Activated CD8-positive, alpha-beta memory T cell treated with anti-CD3 and anti-CD28 coated beads for 4 hours (primary cell): ENCODE results near the gene ARFIP2.
"Not testable (repeated sequence)": the region's sequence is repeated elsewhere in the genome, so short reads cannot be mapped to it uniquely, and the experiment has no call there.

Experiments
- DNase-seq, 2 donors: peaks; one replicate each; pipeline ENCODE4 v3.0.0-alpha.2; 2020; ENCODE audit warnings: low read depth in 2 of 2

The ARFIP2 gene, protein sequence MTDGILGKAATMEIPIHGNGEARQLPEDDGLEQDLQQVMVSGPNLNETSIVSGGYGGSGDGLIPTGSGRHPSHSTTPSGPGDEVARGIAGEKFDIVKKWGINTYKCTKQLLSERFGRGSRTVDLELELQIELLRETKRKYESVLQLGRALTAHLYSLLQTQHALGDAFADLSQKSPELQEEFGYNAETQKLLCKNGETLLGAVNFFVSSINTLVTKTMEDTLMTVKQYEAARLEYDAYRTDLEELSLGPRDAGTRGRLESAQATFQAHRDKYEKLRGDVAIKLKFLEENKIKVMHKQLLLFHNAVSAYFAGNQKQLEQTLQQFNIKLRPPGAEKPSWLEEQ

DNA sequence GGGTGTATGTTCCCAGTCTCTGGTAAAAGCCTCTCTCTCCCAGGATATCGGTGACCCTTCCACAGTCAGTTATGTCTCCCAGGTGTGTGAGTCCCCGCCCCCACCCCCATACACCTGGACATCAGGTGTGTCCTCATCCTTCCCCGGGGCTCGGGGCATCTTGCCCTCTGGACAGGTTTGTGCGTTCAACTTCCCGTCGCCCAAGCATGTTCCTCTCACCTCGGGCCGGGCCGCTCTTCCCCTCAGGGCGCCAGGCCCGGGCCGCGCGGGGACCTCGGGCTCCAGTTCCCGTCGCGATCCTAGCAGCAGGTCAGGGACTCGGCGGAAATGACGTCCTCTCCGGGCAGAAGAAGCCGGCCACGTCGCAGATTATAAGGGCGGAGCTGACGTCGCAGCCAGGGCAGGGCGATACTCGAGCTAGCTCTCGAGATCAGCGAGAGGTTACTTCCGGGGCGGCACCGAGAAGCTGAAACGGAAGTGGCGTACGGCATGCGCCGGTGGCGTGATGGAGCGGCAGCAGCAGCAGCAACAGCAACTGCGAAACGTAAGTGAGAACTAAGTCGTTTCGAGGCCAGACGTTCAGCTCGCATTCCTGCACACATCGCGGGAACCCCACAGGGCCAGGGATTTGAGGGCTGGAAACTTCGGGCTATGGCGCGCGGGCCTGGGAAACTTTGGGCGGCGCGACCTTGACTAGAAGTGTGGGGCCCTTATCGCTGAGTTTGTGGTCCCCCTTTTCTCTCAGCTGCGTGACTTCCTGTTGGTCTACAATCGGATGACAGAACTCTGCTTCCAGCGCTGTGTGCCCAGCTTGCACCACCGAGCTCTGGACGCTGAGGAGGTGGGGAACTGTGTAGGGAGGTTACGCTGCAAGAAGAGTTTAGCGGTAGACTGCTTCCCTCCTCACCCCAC is at the start of gene ARFIP2, which contains the start of gene TIMM10B:
Gene ARFIP2 (minus strand): TSS at position 320 of the 912 bp plus-strand sequence. CDS start 910 bp downstream, outside the sequence.
Gene TIMM10B (plus strand): TSS at position 490 of the 912 bp plus-strand sequence. CDS start 16 bp downstream, at position 506.
- peak; percentile 93 to 96 for DNase-seq

DNA sequence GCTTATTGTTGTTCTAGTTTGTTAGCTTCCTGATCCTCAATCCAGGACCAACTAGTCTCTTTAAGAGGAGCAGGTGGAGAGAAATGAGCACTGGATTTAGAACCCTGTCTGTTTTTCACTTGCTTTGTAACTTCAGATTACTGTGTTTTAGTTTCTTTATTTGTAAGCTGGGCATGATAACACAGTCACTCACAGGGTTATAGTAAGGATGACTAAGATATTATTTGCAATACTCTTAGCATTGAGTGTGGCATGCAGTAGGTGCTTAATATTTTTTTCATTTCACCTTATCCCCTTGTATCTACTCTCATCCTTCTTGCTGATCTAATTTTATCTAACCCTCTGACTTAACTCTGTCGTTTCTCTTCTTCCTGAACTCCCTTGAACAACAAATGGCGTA is 49.7 kb upstream of the ARFIP2 start:
- DNase-seq, result no peak

DNA sequence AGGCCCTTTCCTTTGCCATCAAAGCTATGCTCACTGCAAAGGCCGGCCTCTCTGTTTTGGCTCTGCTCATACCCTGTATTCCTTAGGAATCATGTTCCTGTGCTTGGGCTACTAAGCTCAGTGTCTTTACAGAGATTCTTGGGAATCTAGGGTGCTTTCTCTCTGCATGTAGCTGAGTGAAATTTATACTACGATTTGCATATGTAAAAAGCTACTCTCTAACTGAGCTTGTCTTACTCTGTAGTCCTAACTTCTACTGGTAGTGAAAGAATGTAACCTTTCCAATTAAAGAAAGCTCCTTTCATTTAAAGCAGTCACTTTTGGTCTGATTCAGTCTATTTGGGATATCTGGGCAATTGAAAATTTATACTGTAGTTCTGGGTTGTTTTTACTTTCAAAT is 48.1 kb upstream of the ARFIP2 start:
- no peak for DNase-seq

DNA sequence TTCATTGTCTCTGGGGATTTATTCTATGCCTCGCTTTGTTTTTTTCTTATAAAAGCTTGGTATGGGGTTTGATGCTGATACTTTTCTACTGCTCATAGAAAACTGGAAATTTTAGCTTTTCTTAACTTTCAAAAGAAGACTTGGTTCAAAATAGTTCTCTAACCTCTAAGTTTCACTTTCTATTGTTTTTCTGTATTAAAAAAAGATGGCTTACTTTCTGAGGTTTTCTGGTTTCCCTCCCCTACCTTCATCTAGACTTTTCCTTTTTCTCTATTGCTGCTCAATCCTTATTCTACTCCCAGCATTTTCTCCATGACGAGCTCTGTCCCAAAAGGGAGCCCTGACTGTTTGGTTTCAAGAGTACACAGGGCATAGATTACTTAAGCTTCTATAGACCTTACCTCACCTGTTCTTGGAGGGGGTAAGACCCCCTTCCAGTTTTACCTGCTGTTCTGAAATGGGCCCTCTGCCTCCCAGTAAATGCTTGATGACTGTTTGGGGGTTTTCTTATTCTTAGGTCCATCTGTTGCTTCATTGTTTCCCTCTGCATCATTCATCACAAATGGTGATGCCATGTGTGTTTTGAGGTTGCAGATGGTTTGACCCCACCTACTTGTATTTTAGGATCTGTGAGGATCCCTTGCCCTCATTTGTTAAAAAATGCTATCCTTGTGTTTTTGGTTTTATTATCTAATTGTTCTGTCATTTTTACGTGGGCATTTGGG is 45.4 kb upstream of the ARFIP2 start:
- no peak for DNase-seq

DNA sequence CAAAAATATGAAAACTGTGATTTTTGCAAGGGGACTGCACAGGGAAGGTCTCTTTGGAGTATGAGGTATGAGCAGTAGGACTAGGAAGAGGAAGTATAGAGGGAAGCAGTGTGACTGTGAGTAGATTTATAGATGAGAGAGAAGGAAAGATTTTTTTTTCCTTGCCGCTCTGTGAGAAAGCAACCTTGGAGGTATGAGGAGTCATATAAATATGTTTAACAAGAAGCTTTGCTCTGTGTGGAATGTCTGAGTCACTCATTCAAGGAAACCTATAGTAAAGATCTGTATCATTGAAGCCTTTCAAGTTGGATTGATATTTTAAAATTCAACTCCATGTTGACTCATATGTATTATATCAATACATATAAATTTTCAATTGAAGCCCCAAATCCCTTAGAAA is 42.1 kb upstream of the ARFIP2 start:
- no peak for DNase-seq

DNA sequence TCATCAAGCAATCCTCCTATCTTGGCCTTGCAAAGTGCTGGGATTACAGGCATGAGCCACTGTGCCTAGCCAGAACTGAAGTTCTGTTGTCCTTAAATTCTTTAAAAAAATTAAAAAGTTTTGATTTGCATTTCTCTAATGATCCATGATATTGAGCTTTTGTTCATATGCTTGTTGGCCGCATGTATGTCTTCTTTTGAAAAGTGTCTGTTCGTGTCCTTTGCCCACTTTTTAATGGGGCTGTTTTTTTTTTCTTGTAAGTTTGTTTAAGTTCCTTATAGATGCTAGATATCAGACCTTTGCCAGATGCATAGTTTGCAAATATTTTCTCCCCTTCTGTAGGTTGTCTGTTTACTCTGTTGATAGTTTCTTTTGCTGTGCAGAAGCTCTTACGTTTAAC is 40.8 kb upstream of the ARFIP2 start:
- DNase-seq, result not testable (repeated sequence)

DNA sequence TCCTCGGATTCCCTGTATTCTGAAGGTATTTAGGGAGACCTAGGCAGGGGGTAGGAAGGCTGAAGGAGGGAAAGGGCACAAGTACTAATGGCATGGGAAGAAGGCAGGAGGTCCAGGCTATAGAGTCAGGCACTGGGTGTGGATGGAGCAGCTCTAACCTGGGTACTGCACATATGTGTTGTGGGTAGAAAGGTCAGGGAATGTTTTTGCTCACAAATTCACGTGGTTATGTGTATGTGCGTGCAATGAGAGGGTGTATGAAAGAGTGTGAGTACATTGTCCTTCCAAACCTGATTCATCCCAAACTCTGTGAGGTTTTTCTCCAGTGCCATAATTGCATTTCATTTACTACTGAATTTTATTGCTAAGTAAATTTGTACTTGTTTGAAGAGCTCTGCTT is 39.1 kb upstream of the ARFIP2 start:
- DNase-seq, result no peak

DNA sequence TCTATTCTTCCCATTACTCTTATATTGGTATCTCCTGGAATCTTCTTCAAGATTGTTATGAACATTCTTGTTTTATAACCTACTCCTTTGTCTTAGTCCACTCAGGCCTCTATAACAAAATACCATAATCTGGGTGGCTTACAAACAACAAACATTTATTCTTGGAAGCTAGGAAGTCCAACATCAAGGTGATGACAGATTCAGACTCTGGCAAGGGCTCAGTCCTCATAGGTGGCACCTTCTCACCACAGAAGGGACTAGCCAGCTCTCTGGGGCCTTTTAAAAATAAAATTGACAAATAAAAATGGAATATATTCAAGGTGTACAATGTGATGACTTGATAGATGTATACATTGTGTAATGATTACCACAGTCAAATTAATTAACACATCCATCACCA is 35.7 kb upstream of the ARFIP2 start:
- no peak for DNase-seq

DNA sequence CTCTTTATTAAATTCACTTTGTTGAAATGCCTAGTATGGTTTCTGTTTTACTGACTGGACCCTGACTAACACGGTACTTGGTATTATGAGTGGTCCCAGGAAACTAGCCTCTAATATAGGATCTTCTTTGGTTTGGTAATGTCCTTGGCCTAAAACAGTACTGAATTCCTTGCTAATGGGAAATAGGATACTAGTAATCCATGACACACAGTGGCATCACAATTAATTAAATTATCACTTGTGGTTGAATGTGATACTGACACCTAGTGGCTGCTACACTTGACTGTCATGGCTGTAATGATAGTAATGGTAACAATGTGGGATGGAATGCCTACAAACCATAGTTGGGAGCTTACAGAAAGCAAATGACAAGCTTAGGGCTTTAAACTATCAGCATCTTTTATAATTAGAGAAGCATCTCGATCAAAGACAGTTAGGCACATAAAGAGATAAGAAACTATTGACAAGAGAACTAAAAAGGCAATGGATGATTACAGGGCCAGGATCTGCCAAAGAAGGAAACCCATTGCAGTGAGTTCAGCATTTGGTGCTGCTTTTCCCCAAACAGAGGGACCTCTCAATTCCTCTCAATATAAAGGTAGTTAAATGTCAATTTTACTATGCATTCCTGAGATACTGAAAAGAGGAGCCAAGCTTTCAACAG is 24.6 kb upstream of the ARFIP2 start:
- no peak for DNase-seq

DNA sequence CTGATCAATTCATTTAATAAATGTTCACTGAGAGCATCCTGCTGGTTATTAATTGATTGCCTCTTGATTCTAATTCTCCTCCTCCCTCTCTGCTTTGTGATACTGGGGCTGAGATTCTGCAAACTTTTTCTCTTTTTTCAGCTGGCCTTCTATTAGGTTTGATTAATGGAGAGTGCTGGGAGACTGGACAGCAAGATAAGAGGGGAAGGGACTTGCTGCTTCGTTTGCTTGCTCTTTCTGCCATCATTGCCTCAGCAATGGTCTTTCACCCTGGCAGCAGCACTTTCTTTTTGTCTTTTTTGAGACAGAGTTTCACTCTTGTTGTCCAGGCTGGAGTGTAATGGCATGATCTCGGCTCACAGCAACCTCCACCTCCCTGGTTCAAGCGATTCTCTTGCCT is 23.0 kb upstream of the ARFIP2 start:
- DNase-seq, result no peak

DNA sequence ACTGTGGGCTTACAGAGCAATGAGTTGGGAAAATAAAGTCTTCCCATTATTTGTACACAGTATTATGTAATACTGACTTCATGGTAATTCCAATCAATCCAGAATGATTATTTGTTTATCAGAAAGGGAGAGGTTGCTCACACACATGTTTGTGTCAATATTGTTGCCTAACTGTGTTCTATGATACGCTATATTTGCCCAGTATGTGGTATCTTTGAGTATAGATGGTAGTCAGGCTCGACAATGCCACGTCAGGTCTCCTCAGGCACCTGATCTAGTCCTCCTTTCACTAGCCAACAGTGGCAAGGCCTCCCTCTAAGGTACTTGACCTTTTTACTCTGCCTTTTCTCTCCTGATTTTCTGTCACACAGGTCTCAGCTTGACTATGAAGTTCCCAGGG is 21.3 kb upstream of the ARFIP2 start:
- DNase-seq, result no peak

DNA sequence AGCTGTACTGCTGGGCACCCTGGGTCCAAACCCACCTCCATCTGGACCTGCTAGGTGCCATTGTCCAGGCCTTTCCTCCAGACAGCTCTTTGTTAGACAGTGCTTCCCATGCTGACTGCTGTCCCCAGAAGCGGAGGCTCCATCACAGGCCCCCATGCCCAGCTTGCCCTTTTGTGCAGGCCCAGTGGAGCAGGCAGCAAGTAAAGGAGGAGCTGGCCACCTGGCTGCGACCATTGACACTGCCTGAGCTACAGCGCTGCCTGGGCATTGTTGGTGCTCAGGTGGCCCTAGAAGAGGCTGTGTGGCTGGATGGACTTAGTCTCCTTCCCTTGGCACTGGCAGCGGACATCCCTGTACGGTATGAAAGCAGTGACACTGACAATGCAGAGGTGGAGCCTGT is 17.4 kb upstream of the ARFIP2 start:
- DNase-seq, result no peak

DNA sequence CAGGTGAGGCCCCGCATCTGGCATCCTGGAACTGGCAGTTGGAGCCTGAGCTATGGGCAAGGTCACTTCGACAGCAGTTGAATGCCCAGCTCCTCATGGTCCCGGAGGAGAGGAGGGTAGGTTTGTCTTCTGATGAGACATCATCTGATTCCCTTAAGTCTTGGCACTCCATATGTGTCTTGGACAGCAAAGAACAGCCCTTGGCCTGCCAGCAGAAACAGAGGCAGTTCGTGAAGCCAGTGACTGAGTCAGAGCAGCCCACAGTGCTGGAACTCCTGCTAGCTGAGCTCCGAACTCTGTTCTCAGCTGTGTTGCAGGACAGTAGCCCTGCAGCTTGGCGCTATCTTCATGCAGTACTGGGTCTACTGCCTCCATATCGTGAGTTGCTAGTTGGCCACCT is 17.0 kb upstream of the ARFIP2 start:
- DNase-seq, result no peak

DNA sequence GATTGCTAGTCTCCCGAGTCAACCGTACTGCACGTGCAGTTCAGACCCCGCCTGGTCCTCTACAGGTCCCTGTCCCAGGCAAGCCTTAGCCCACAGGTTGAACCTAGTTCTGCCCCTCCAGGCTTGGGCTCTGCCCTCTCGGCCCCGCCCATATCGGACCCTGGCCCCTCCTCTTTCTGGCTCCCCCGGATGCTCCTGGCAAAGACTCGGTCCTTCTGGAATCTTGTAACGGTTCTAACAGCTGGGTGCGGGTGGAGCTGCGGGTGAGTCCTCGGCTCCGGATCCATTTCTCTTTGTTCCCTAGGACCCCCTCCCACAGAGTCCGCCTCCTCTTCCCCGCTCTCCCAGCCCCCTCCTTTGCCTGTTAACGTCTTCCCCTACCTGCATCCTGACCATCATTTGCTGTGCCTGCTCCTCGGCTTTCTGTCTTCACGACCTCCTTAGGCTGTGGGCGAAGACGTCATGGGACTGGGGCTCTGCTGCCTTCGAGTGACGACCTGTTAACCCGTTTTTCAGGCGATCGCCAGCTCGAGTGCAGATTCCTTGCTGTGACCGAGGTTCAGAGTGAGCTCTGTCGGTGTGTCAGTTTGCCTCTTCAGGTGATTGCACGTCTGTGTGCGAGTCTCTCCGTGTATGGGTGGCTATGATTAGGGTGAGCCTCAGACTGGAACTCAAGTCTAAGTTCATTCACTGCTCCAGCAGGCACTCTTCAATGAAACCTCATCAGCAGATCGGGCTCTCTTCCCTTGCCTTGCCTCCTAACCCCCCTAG is 16.1 kb upstream of the ARFIP2 start, which contains the start of gene DNHD1:
Gene DNHD1 (plus strand): TSS at position 212 of the 771 bp plus-strand sequence. CDS start 936 bp downstream, outside the sequence.
- DNase-seq, result no peak

DNA sequence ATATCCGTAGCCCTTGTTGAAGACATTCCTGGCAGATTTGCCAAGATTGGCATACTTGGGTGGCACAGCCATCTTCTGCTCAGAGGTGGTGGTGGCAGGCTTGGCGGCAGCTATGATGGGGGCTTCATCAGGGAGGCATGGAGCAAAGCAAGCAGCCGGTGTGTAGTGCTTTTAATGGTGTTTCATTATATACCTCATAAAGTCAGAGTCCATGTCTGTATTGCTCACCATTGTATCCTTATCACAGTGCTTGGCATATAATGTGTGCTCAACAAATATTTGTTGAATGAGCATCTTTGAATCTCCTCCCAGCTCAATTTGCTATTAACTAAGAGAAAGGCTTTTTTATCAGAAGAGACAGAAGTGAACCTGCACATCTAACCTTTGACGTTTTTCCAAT is 8.2 kb upstream of the ARFIP2 start:
- no peak for DNase-seq

DNA sequence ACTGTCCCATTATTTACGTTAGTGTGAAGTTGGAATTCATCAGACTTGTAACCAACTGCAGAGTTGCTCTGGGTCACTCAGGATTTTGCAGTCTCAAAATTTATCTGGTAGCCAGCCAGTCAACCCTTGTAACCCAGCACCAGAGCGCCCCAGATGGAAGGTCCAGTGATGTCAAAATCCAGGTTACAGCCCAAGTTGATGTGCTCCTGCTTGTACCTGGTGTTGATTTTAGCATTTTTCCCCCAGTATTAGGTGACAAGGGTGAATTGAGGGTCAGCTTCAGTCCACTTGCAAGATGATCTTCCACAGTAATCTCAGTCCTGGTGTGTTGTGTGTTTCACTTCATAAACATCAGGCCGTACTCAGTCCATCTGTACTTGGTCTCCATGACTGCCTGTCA is 7.7 kb upstream of the ARFIP2 start:
- DNase-seq, result no peak

DNA sequence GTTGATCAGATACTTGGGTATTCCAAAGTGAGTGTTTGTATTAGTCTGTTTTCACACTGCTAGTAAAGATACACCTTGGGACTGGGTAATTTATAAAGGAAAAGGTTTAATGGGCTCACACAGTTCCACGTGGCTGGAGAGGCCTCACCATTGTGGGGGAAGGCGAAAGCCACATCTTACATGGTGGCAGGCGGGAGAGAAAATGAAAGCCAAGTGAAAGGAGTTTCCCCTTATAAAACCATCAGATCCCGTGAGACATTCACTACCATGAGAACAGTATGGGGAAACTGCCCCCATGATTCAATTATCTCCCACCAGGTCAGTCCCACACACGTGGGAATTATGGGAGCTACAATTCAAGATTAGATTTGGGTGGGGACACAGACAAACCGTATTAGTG is 7.2 kb upstream of the ARFIP2 start:
- no peak for DNase-seq

DNA sequence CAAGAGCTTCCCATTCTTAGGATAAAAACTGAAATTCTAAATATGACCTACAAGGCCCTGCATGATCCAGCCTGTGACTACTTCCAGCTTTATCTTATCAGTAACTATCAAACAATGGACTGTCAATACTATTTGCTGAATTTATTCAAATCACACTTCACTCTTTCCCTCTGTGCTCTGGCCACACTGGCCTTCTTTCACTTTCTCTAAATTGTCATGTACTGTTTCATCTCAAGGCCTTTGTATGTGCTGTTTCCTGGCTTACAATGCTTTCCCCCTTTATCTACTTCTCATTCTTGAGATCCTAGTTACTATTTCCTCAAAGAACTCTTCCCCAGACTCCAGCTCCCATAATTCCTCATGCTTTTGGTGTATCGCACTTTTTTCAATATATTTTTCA is 5.8 kb upstream of the ARFIP2 start:
- DNase-seq, result no peak

DNA sequence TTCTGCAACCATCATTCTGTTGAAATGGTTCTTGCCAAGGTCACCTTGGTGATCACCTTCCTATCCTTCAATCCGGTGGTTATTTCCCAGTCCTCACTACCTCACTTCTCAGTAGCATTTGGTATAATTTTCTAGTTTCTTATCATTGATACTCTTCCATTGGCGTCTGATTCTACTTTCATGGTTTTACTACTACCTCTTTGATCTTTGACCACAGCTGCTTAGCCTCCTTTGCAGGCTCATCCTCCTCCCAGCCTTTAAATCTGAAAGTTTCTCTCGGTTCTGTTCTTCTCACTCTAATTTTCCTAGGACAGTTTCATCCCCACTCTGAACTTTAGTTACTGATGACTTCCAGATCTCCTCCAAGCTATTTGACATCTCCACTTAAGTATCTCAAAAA is 5.1 kb upstream of the ARFIP2 start:
- no peak for DNase-seq

DNA sequence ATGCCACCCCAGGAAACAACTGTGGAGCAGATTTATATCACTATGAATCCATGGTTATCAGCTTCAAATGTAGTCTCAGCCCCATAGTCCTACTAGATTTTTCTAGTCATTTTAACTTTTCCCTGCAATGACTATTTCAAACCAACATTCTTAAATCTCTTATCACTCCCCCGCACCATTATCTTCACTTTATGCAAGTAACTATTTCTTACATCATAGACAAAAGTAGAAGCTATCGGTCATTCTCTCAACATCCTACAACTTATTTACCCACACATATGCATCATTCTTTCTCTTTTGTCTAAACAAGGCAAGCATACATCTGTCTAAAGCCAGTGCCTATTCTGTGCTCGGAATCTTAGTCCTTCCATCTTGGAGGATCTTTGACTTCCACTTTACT is 4.5 kb upstream of the ARFIP2 start:
- no peak for DNase-seq

DNA sequence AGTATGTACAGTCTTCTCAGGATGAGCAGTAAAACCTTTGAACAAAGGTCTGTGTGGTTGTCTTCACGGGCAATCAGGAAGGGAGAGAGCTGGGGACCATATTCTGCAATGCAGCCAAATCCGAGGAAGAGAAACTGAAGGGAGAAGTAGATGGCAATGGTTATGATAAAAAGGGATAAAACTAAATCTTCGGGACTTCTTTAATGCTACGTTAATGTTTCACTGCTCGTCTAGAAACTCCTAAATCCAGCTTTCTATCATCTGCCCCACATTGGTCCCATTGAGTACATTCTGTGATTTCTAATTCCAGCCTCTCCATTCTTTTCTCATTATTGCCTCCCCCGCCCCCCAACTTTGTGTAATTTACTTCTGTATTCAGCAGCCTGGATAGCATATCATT is 1.9 kb upstream of the ARFIP2 start:
- DNase-seq, result no peak
